Fibroblast of skin of left biceps (primary cell): Measurements from ENCODE around the gene UBB.
"Not testable (repeated sequence)": the region's sequence is repeated elsewhere in the genome, so short reads cannot be mapped to it uniquely, and the experiment has no call there.

Experiments
- DNase-seq, 2 experiments: peaks; one replicate each; pipeline ENCODE4 v3.0.0-alpha.2; 2013; ENCODE audit warnings: low read depth in 2 of 2

UBB gene

GRCh38 chr17:16374146-16374938 lies 6.5 kb upstream of the UBB start:
- no peak for DNase-seq

GRCh38 chr17:16377941-16378341 lies 3.0 kb upstream of the UBB start:
- no peak for DNase-seq

- DNase-seq = no peak
These were observed 2.1 kb upstream of the UBB start for GRCh38 chr17:16378636-16379282.

- DNase-seq = no peak
These were observed 1.2 kb upstream of the UBB start for GRCh38 chr17:16379654-16380053.

- no peak for DNase-seq
These were observed 567 bp downstream of the UBB start for GRCh38 chr17:16381496-16381820.

GRCh38 chr17:16383216-16383615 lies 2.3 kb downstream of the UBB start:
- DNase-seq = no peak

GRCh38 chr17:16383772-16384287 lies 2.9 kb downstream of the UBB start:
- DNase-seq = no peak

- DNase-seq = no peak
These were observed 3.7 kb downstream of the UBB start for GRCh38 chr17:16384557-16384956.

- DNase-seq = not testable (repeated sequence)
These were observed 5.2 kb downstream of the UBB start for GRCh38 chr17:16386126-16386507.

- no peak for DNase-seq
These were observed 10.6 kb downstream of the UBB start for GRCh38 chr17:16391451-16391850.

- not testable (repeated sequence) for DNase-seq
These were observed 11.6 kb downstream of the UBB start for GRCh38 chr17:16392491-16392890.

GRCh38 chr17:16395887-16396286 lies 15.0 kb downstream of the UBB start:
- not testable (repeated sequence) for DNase-seq

GRCh38 chr17:16396693-16397092 lies 15.8 kb downstream of the UBB start:
- not testable (repeated sequence) for DNase-seq

- no peak for DNase-seq
These were observed 17.7 kb downstream of the UBB start for GRCh38 chr17:16398270-16399267.

- not testable (repeated sequence) for DNase-seq
These were observed 23.0 kb downstream of the UBB start for GRCh38 chr17:16403847-16404246.

- DNase-seq = no peak
These were observed 26.1 kb downstream of the UBB start for GRCh38 chr17:16406742-16407674.

GRCh38 chr17:16407911-16408588 lies 27.2 kb downstream of the UBB start:
- DNase-seq = no peak

GRCh38 chr17:16415031-16415924 lies 34.4 kb downstream of the UBB start, which contains the start of gene TRPV2:
Gene TRPV2, plus strand, starts transcription at chr17:16415571. Its CDS starts 2,098 bp downstream, at chr17:16417669.
- no peak for DNase-seq

- DNase-seq = no peak
These were observed 36.5 kb downstream of the UBB start for GRCh38 chr17:16417399-16417798.
